ENCODE results near the gene PLB1.

GRCh38 chr2:28662468-28663181, 166.8 kb downstream of the PLB1 start:
- TF ChIP-seq CTCF (conservative IDR thresholded peaks at IDR 0.05; ENCODE audit: low read depth, low read length) (no peak), EZH2 (IDR thresholded peaks at IDR 0.05; ENCODE audit: low read length, unreplicated experiment) (no peak), EZH2phosphoT487 (IDR thresholded peaks at IDR 0.05; ENCODE audit: borderline replicate concordance, low read length) (no peak)
